PC-3 (cell line): ENCODE measurements around the gene FAM13A.

ENCODE experiments used
- CTCF ChIP-seq: fragments of 300-600 bp; sonication (generic); conservative IDR thresholded peaks from 2 replicates; pipeline ENCODE4 v1.5.1; 2017; ENCODE audit warnings: antibody characterized with exemption, low read depth, mild to moderate bottlenecking, low read length
- EZH2 ChIP-seq: fragments of 300-600 bp; sonication (generic); IDR thresholded peaks from one replicate; pipeline ENCODE4 v1.6.1; 2017; ENCODE audit warnings: antibody characterized with exemption, mild to moderate bottlenecking, low read length; ENCODE audit not compliant: unreplicated experiment
- EZH2phosphoT487 ChIP-seq: fragments of 300-600 bp; sonication (generic); IDR thresholded peaks from 2 replicates; pipeline ENCODE4 v1.6.1; 2018; ENCODE audit warnings: mild to moderate bottlenecking, antibody characterized with exemption, low read length, borderline replicate concordance

DNA sequence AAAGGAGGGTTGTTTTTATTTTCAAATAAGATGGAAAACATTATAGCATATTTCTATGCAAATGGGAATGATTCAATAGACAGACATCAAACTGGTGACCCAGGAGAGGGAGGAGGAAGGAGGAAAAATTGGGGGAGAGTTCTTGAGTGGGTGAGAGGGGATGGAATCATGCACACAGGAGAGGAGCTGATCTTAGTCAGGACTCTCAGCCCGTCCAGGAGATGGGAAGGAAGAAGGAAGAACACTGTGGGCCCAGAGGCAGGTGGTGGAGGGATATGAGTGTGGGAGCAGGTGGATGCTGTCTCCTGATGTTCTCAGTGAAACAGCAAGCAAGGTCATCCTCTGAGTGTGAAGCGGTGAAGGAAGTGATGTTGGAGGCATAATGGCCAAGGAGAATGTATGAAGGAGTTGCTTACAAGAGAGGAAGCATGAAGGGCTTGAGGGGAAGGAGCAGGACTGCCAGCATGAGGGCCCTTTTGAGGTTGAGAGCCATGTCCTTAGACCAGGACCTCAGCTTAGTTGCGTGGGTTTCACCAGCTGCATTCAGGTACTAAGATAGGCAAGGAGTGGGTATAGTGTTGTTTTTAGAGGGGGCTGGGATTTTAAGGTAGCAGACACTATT lies 197.7 kb downstream of the FAM13A start:
- TF ChIP-seq CTCF: no peak
- no peak for TF ChIP-seq EZH2
- no peak for TF ChIP-seq EZH2phosphoT487
